ENCODE measurements around the gene ZP1. TPM values are rescaled to one million over a fixed set of nuclear protein-coding genes. Genes with fewer than 3 reads are reported as not detected.
A peak's percentile ranks its signal among the peaks of the same experiment; 100 is the strongest.

The ZP1 gene
- total and polyA plus RNA-seq, 2 experiments from 2014 or later = 1.9 TPM; not detected in 1

DNA sequence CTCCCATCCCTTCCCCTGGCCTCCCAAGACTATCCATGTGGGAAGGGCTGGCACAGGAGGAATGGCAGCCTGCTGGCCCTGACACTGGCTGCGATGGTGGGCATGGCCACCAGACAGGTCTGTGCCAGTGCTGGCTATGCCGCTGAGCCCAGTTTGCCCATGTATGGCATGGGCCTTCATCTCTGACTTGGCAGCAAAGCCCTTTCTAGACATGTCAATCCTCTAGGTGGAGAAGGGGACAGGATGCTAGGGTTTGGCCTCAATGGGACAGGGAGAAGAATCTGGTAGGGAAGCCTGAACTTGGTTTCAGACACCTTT lies 8.8 kb downstream of the ZP1 start:
- Histone ChIP-seq H3K36me3 (no peaks in the 10 kb centered on the region), H3K27me3 (no peaks in the 10 kb centered on the region), H3K4me1 (ENCODE audit: low read depth) (peaks cover 6% of the 10 kb centered on the region), H3K9me3 (ENCODE audit: low read depth) (no peaks in the 10 kb centered on the region), H3K4me3 (no peak overlapping the region), H3K27ac (no peak overlapping the region)
- TF ChIP-seq, protein P1, sequence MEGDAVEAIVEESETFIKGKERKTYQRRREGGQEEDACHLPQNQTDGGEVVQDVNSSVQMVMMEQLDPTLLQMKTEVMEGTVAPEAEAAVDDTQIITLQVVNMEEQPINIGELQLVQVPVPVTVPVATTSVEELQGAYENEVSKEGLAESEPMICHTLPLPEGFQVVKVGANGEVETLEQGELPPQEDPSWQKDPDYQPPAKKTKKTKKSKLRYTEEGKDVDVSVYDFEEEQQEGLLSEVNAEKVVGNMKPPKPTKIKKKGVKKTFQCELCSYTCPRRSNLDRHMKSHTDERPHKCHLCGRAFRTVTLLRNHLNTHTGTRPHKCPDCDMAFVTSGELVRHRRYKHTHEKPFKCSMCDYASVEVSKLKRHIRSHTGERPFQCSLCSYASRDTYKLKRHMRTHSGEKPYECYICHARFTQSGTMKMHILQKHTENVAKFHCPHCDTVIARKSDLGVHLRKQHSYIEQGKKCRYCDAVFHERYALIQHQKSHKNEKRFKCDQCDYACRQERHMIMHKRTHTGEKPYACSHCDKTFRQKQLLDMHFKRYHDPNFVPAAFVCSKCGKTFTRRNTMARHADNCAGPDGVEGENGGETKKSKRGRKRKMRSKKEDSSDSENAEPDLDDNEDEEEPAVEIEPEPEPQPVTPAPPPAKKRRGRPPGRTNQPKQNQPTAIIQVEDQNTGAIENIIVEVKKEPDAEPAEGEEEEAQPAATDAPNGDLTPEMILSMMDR (IDR thresholded peaks at IDR 0.05; ENCODE audit: low read depth, low read length) = no peak
- DNase-seq (ENCODE audit: low read depth in 1 of 2, low spot score in 1 of 2) = no peak

DNA sequence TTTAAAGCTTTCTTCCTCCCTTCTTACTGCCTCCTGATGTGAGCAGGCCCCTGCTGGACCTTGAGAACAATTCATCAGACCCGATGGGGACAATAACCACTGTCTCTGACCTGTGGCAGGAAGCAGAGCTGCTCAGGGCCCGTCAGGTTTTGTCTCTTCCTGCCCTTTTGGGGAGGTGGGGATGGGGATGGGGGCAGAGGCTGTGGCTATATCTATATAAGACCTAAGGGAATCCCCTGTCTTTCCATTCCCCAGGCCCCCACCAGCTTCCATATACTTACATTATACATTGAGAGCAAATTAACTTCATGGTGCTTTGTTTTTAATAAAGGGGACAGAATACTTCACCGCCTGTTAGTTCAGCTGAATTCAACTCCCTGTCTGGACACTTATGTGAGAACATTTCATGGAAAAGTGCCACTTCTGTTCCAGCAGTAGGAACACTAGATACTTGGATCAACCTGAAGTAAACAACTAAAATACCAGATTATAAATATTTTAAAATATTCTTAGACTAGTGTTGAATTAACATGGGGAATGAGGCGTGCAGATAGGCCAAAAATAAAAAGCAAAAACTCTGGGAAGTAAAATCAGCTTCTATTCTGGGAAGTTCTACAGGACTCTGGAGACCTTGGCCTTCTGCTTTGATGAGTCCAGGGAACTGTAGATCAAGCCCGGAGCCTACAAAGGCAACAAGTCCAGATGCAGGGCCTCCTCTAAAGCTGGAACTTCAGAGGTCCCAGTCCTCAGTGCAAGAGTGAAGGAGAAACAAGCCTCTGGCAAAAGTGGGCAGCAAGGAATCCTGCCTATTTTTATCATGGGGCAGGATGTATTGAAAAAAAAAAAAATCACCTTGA lies 11.1 kb downstream of the ZP1 start:
- Histone ChIP-seq H3K36me3 (no peaks in the 10 kb centered on the region), H3K27ac (no peak overlapping the region), H3K4me3 (no peak overlapping the region), H3K27me3 (no peaks in the 10 kb centered on the region), H3K4me1 (ENCODE audit: low read depth) (peaks cover 7% of the 10 kb centered on the region), H3K9me3 (ENCODE audit: low read depth) (no peaks in the 10 kb centered on the region)
- TF ChIP-seq, protein P1 (IDR thresholded peaks at IDR 0.05; ENCODE audit: low read depth, low read length) = no peak
- no peak for DNase-seq (ENCODE audit: low read depth in 1 of 2, low spot score in 1 of 2)

DNA sequence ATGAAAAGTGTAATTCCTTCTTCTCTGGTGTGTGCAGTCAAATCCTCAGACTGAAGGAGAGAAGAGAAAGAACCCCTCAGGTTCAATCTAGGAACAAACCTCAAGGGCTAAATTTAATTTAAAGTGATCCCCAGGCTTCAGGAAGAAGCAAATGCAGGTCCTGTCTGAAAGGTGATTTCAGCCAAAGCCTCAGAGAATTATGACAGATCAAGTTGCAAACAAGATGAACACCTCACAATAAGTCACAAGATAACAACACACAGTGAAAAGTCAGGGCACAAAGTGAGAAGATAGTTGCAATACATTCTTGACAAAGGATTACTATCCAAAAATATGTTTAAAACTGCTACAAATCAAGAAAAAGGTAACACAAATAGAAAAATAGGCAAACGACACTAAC lies 11.8 kb downstream of the ZP1 start:
- TF ChIP-seq, protein P1 (IDR thresholded peaks at IDR 0.05; ENCODE audit: low read depth, low read length) = no peak
- no peak for DNase-seq (ENCODE audit: low read depth in 1 of 2, low spot score in 1 of 2)
- no peak overlapping the region for H3K4me3 ChIP-seq
- H3K4me1 ChIP-seq (ENCODE audit: low read depth) = peaks cover 7% of the 10 kb centered on the region
- no peaks in the 10 kb centered on the region for H3K36me3 ChIP-seq
- no peak overlapping the region for H3K27ac ChIP-seq
- H3K9me3 ChIP-seq (ENCODE audit: low read depth) = no peaks in the 10 kb centered on the region
- no peaks in the 10 kb centered on the region for H3K27me3 ChIP-seq

DNA sequence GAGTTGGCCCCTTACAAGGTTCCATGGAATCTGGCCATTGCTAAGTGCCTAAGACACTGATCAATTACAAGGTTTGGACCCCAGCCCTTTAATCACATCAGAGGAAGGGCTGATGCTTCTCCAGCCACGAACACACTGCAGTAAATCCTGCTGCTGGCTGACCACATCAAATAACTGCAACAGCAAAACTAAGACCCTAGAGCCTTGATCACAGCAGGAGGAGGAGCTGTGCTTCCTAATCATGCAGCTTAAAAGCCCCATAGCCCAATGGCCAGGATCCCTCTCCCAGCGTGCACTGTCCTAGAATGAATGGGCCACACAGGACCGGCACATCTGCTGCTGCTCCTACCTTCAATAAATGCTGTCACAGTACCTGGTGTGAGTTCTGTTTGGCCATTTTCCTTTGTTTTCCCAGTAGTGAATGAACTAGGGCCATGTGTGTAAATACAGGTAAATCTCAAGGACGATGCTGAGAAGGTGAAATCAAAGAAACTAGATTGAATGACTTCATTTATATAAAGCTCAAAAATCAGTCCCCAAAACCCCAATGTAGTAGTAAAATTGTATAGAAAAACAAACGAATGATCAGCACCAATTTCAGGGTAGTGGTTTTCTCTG lies 12.7 kb downstream of the ZP1 start:
- Histone ChIP-seq H3K36me3 (no peaks in the 10 kb centered on the region), H3K4me1 (ENCODE audit: low read depth) (peaks cover 7% of the 10 kb centered on the region), H3K27ac (no peak overlapping the region), H3K27me3 (no peaks in the 10 kb centered on the region), H3K9me3 (ENCODE audit: low read depth) (no peaks in the 10 kb centered on the region), H3K4me3 (no peak overlapping the region)
- no peak for DNase-seq (ENCODE audit: low read depth in 1 of 2, low spot score in 1 of 2)
- TF ChIP-seq, protein P1 (IDR thresholded peaks at IDR 0.05; ENCODE audit: low read depth, low read length) = no peak

DNA sequence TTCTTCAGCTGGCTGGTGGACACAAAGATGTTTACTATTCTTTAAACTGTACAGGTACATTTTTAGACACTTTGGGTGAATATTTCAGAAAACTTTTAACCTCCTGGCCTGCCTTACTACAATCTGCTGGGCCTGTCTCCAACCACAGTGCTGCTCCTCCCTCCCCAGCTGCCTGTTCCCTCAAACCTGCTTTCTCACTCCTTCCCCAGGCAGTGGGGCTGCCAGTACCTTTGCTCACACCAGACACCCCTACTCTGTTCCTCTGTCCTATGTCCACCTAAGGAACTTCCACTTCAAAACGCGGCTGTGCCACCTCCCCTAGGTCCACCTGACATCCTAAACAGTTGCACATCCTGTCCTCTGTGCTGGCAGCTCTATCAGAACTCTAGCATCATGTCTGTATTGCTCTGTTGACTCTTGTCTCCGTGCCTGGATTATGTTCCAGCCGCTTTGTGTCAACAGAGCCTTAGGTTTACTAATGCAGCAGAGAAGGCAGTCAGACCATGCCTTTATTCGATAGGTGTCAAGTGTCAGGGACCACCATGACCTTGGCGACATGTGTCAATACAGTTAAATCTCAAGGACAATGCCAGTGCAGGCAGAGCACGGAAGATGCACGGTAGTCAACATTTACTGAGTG lies 13.4 kb downstream of the ZP1 start:
- no peaks in the 10 kb centered on the region for H3K27me3 ChIP-seq
- H3K27ac ChIP-seq = peak overlapping the region; percentile 45
- peak in 1 of 2 donors; percentile 23 for DNase-seq (ENCODE audit: low read depth in 1 of 2, low spot score in 1 of 2)
- no peaks in the 10 kb centered on the region for H3K9me3 ChIP-seq (ENCODE audit: low read depth)
- H3K4me1 ChIP-seq (ENCODE audit: low read depth) = peaks cover 7% of the 10 kb centered on the region
- no peaks in the 10 kb centered on the region for H3K36me3 ChIP-seq
- TF ChIP-seq, protein P1 (IDR thresholded peaks at IDR 0.05; ENCODE audit: low read depth, low read length) = no peak
- no peak overlapping the region for H3K4me3 ChIP-seq

All from cardiac muscle cell (in vitro differentiated cells and primary cell).